Astrocyte (in vitro differentiated cells and primary cell): ENCODE data around the gene CREB3L2.

Source experiments
- EZH2 ChIP-seq: IDR thresholded peaks from 2 replicates; pipeline ENCODE4 v1.6.1; 2012; ENCODE audit warnings: mild to moderate bottlenecking, low read length, inconsistent platforms; ENCODE audit not compliant: insufficient read depth
- TF ChIP-seq, protein P1 (sequence below): IDR thresholded peaks from 2 replicates; pipeline ENCODE4 v1.5.1; 2011; ENCODE audit warnings: low read depth, mild to moderate bottlenecking, inconsistent platforms, low read length, moderate library complexity; ENCODE audit not compliant: insufficient read depth

DNA sequence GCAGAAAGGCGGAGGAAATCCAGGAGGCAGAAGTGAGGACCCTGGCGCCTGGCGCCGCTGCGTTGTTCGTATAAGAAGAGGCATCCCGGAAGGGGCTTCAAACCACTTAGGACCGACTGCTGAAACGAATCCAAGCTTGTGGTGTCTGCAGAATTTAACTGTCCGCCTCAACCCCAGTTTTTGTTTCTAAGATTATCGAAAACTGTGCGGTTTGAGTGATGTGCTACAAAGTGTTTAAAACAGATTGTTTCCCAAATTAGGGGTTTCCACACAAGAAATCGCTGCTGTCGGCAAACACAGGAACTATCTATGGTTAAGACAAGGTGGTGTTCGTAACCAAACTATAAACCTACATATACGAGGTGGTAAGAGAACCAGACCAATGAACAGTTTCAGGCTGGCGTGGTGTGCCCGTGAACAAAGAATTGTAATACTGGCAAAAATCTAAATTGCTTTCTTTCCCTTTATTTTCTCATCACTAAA is 154.3 kb downstream of the CREB3L2 start:
- TF ChIP-seq, protein P1, sequence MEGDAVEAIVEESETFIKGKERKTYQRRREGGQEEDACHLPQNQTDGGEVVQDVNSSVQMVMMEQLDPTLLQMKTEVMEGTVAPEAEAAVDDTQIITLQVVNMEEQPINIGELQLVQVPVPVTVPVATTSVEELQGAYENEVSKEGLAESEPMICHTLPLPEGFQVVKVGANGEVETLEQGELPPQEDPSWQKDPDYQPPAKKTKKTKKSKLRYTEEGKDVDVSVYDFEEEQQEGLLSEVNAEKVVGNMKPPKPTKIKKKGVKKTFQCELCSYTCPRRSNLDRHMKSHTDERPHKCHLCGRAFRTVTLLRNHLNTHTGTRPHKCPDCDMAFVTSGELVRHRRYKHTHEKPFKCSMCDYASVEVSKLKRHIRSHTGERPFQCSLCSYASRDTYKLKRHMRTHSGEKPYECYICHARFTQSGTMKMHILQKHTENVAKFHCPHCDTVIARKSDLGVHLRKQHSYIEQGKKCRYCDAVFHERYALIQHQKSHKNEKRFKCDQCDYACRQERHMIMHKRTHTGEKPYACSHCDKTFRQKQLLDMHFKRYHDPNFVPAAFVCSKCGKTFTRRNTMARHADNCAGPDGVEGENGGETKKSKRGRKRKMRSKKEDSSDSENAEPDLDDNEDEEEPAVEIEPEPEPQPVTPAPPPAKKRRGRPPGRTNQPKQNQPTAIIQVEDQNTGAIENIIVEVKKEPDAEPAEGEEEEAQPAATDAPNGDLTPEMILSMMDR: no peak
- TF ChIP-seq EZH2: no peak
